Measurements from ENCODE around the gene RTP4. TPM values are rescaled to one million over a fixed set of nuclear protein-coding genes. Genes with fewer than 3 reads are reported as not detected.

Gene RTP4
- total and polyA plus RNA-seq, 9 of the 15 experiments (the other 6 are each of a cell fraction or from before 2014, with no cell fraction given) = 0.06 to 0.17 TPM; not detected in 7

- no peak overlapping the region for H3K4me3 ChIP-seq
- H3K4me2 ChIP-seq (ENCODE audit: insufficient read depth, low read length) = no peak overlapping the region
- no peak overlapping the region for H2AFZ ChIP-seq (ENCODE audit: low read depth, low read length)
- no peaks in the 10 kb centered on the region for H3K4me1 ChIP-seq (replicated peaks in 1 of 2; ENCODE audit: control insufficient read depth in 2 of 2, insufficient read depth in 2 of 2, low read length in 2 of 2)
- POLR2A ChIA-PET = interaction anchor here (0.5 to 1.4 kb wide), 3 partner anchors 10 to 67 kb away, joined by 3 to 4 read pairs (median 4); no protein-coding TSS in a partner anchor
- no peak for FAIRE-seq
- H3K9ac ChIP-seq (ENCODE audit: insufficient read depth in 1 of 2, low read depth in 2 of 2, low read length in 2 of 2) = no peak overlapping the region
- H3K36me3 ChIP-seq (ENCODE audit: control insufficient read depth, insufficient read depth, low read length) = no peaks in the 10 kb centered on the region
- ATAC-seq = no peak
- no TSS peak for BruUV-seq (replicated peaks)
- H3K9me3 ChIP-seq (replicated peaks; ENCODE audit: control insufficient read depth, insufficient read depth, low read depth, low read length) = no peaks in the 10 kb centered on the region
- no peak for DNase-seq (ENCODE audit: extremely low read depth in 1 of 4, low spot score in 3 of 4)
- H3K27ac ChIP-seq (ENCODE audit: extremely low read depth, low read depth, low read length) = no peak overlapping the region
- WGBS (ENCODE audit: insufficient coverage, low coverage, missing lambda C conversion rate) = 0% methylated on average over 4 of the region's 4 CpGs
- in situ Hi-C loops (cut with MboI) (no loop called here), intact Hi-C loops (cut with micrococcal nuclease) (no loop called here)
- peaks cover 0 to 5% of the 10 kb centered on the region in 2 experiments; a peak in 1 of 5 replicates for H3K27me3 ChIP-seq (ENCODE audit: control insufficient read depth in 2 of 2, insufficient read depth in 2 of 2, low read length in 2 of 2)
- H3K9me1 ChIP-seq (ENCODE audit: control insufficient read depth, insufficient read depth, low read length) = no peaks in the 10 kb centered on the region
- no peaks in the 10 kb centered on the region for H3K79me2 ChIP-seq (ENCODE audit: control insufficient read depth, insufficient read depth, low read length)
- CTCF ChIA-PET (ENCODE audit: low intra/inter-chr PET ratio) = no interaction called here
- no peaks in the 10 kb centered on the region for H4K20me1 ChIP-seq (replicated peaks; ENCODE audit: control insufficient read depth, insufficient read depth, low read length)
- TF ChIP-seq CCAR2 (IDR thresholded peaks at IDR 0.05; ENCODE audit: low read depth, low read length) (no peak), HDAC6 (IDR thresholded peaks at IDR 0.05; ENCODE audit: low read depth, low read length) (no peak), FUS (optimal IDR thresholded peaks at IDR 0.05; ENCODE audit: low read depth, low read length) (no peak)
These were observed 15.1 kb downstream of the RTP4 start for GRCh38 chr3:187383246-187383645.

DNA sequence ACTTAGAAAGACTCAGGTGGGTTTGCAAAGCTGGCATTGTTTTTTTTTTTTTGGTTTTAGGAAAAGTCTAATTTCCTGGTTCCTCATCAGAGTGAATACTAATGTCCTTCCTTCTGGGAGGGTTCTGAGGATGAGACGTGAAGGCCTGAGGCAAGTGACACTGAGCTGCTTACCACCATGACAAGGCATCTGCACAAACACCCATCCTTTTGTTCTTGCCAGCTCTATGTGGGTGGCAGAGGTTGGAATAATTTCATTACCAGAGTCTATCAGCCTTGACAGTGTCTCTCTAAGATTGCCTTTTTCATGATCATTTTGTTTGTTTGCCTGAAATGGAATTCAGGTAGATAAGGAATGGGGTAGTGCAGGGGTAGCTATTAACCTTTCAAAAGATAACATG is 17.1 kb downstream of the RTP4 start:
- intact Hi-C loops (cut with micrococcal nuclease) = no loop called here
- H3K27me3 ChIP-seq (ENCODE audit: control insufficient read depth in 2 of 2, insufficient read depth in 2 of 2, low read length in 2 of 2) = peaks cover 0 to 5% of the 10 kb centered on the region in 2 experiments; a peak in 1 of 5 replicates
- no peak overlapping the region for H3K4me3 ChIP-seq
- no peak for FAIRE-seq
- H3K36me3 ChIP-seq (ENCODE audit: control insufficient read depth, insufficient read depth, low read length) = no peaks in the 10 kb centered on the region
- no peaks in the 10 kb centered on the region for H3K9me1 ChIP-seq (ENCODE audit: control insufficient read depth, insufficient read depth, low read length)
- H4K20me1 ChIP-seq (replicated peaks; ENCODE audit: control insufficient read depth, insufficient read depth, low read length) = no peaks in the 10 kb centered on the region
- H3K27ac ChIP-seq (ENCODE audit: extremely low read depth, low read depth, low read length) = no peak overlapping the region
- ATAC-seq = no peak
- no peak overlapping the region for H3K9ac ChIP-seq (ENCODE audit: insufficient read depth in 1 of 2, low read depth in 2 of 2, low read length in 2 of 2)
- 0% methylated on average over 1 of the region's 1 CpG for WGBS (ENCODE audit: insufficient coverage, low coverage, missing lambda C conversion rate)
- in situ Hi-C loops (cut with MboI) = no loop called here
- no peaks in the 10 kb centered on the region for H3K4me1 ChIP-seq (replicated peaks in 1 of 2; ENCODE audit: control insufficient read depth in 2 of 2, insufficient read depth in 2 of 2, low read length in 2 of 2)
- ChIA-PET CTCF (ENCODE audit: low intra/inter-chr PET ratio) (no interaction called here), POLR2A (interaction anchor here (0.5 to 0.8 kb wide), 3 partner anchors 8 to 814 kb away, joined by 3 read pairs; no protein-coding TSS in a partner anchor)
- H3K79me2 ChIP-seq (ENCODE audit: control insufficient read depth, insufficient read depth, low read length) = no peaks in the 10 kb centered on the region
- H3K4me2 ChIP-seq (ENCODE audit: insufficient read depth, low read length) = no peak overlapping the region
- H3K9me3 ChIP-seq (replicated peaks; ENCODE audit: control insufficient read depth, insufficient read depth, low read depth, low read length) = no peaks in the 10 kb centered on the region
- no TSS peak for BruUV-seq (replicated peaks)
- no peak for DNase-seq (ENCODE audit: extremely low read depth in 1 of 4, low spot score in 3 of 4)
- no peak overlapping the region for H2AFZ ChIP-seq (ENCODE audit: low read depth, low read length)
- TF ChIP-seq ZNF133 (CRISPR knock-in tag; IDR thresholded peaks at IDR 0.05) = no peak
- no peak for TF ChIP-seq HMG20A (CRISPR knock-in tag; conservative IDR thresholded peaks at IDR 0.05)
- TF ChIP-seq PATZ1 (CRISPR knock-in tag; IDR thresholded peaks at IDR 0.05; ENCODE audit: borderline replicate concordance) = no peak
- TF ChIP-seq HDAC6 (IDR thresholded peaks at IDR 0.05; ENCODE audit: low read depth, low read length) = no peak
- TF ChIP-seq ATF7 (IDR thresholded peaks at IDR 0.05) = no peak
- TF ChIP-seq TSHZ1 (CRISPR knock-in tag; IDR thresholded peaks at IDR 0.05) = no peak
- TF ChIP-seq, protein P1, sequence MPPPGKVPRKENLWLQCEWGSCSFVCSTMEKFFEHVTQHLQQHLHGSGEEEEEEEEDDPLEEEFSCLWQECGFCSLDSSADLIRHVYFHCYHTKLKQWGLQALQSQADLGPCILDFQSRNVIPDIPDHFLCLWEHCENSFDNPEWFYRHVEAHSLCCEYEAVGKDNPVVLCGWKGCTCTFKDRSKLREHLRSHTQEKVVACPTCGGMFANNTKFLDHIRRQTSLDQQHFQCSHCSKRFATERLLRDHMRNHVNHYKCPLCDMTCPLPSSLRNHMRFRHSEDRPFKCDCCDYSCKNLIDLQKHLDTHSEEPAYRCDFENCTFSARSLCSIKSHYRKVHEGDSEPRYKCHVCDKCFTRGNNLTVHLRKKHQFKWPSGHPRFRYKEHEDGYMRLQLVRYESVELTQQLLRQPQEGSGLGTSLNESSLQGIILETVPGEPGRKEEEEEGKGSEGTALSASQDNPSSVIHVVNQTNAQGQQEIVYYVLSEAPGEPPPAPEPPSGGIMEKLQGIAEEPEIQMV (tag; conservative IDR thresholded peaks at IDR 0.05; ENCODE audit: low read depth) = no peak
